ENCODE data around the gene RPTOR. TPM values are rescaled to one million over a fixed set of nuclear protein-coding genes. Genes with fewer than 3 reads are reported as not detected.

The RPTOR gene
- total RNA-seq, 2 experiments from 2014 or later: 60.0 to 67.2 TPM

GRCh38 chr17:80950466-80951120 is 406.0 kb downstream of the RPTOR start:
- CTCF ChIA-PET: no interaction called here
- POLR2A ChIA-PET: no interaction called here

GRCh38 chr17:80951121-80952090 is 406.8 kb downstream of the RPTOR start:
- ChIA-PET CTCF (no interaction called here), POLR2A (no interaction called here)

GRCh38 chr17:80952291-80952690 is 407.7 kb downstream of the RPTOR start:
- ChIA-PET POLR2A (no interaction called here), CTCF (no interaction called here)

- ChIA-PET CTCF (interaction anchor here (0.6 kb wide), 1 partner anchor 379 kb away, joined by 3 read pairs; no protein-coding TSS in a partner anchor), POLR2A (no interaction called here)
Observed at GRCh38 chr17:80953471-80954315, 409.1 kb downstream of the RPTOR start.

GRCh38 chr17:80955078-80955477 is 410.4 kb downstream of the RPTOR start:
- POLR2A ChIA-PET: no interaction called here
- CTCF ChIA-PET: no interaction called here

- CTCF ChIA-PET: interaction anchor here (0.6 kb wide), 1 partner anchor 651 kb away, joined by 3 read pairs; no protein-coding TSS in a partner anchor
- POLR2A ChIA-PET: no interaction called here
Observed at GRCh38 chr17:80955671-80956280, 411.1 kb downstream of the RPTOR start.

GRCh38 chr17:80956321-80957190 is 411.9 kb downstream of the RPTOR start:
- CTCF ChIA-PET: interaction anchor here (0.6 kb wide), 1 partner anchor 652 kb away, joined by 3 read pairs; no protein-coding TSS in a partner anchor
- POLR2A ChIA-PET: no interaction called here

- ChIA-PET POLR2A (no interaction called here), CTCF (no interaction called here)
Observed at GRCh38 chr17:80957461-80957941, 412.9 kb downstream of the RPTOR start.

- ChIA-PET CTCF (no interaction called here), POLR2A (no interaction called here)
Observed at GRCh38 chr17:80959330-80960036, 414.8 kb downstream of the RPTOR start.

GRCh38 chr17:80960037-80960796 is 415.6 kb downstream of the RPTOR start:
- POLR2A ChIA-PET: no interaction called here
- CTCF ChIA-PET: no interaction called here

- POLR2A ChIA-PET: no interaction called here
- CTCF ChIA-PET: no interaction called here
Observed at GRCh38 chr17:80960797-80961452, 416.3 kb downstream of the RPTOR start.

- CTCF ChIA-PET: no interaction called here
- POLR2A ChIA-PET: interaction anchor here (0.6 kb wide), 1 partner anchor 25 kb away, joined by 3 read pairs; no protein-coding TSS in a partner anchor
Observed at GRCh38 chr17:80961541-80962330, 417.1 kb downstream of the RPTOR start.

GRCh38 chr17:80962356-80963329 is 418.0 kb downstream of the RPTOR start:
- ChIA-PET POLR2A (interaction anchor here (0.6 kb wide), 1 partner anchor 26 kb away, joined by 3 read pairs; no protein-coding TSS in a partner anchor), CTCF (no interaction called here)

GRCh38 chr17:80963812-80964543 is 419.3 kb downstream of the RPTOR start:
- CTCF ChIA-PET: no interaction called here
- POLR2A ChIA-PET: no interaction called here

Measured in activated CD8-positive, alpha-beta memory T cell treated with anti-CD3 and anti-CD28 coated beads for 36 hours (primary cell).